ENCODE data around the gene CYSTM1.

Gene CYSTM1

GRCh38 chr5:140251527-140251973 is 76.6 kb downstream of the CYSTM1 start:
- Histone ChIP-seq H3K4me3 (ENCODE audit: control insufficient read depth in 1 of 7, extremely low read depth in 1 of 7, insufficient read depth in 4 of 7, low read depth in 2 of 7, low read length in 6 of 7) (no peak overlapping the region), H3K4me1 (ENCODE audit: control extremely low read depth in 1 of 4, control insufficient read depth in 4 of 4, insufficient read depth in 4 of 4, low read length in 3 of 4) (peaks cover 4 to 29% (median 14%) of the 10 kb centered on the region in 4 experiments), H3K27me3 (replicated peaks in 2 of 5; ENCODE audit: control insufficient read depth in 4 of 5, insufficient read depth in 5 of 5, low read length in 4 of 5) (no peaks in the 10 kb centered on the region), H3K27ac (ENCODE audit: insufficient read depth in 1 of 2, low read depth in 1 of 2, low read length in 2 of 2, poor library complexity in 1 of 2, severe bottlenecking in 2 of 2) (no peak overlapping the region), H3K36me3 (ENCODE audit: control insufficient read depth in 4 of 4, insufficient read depth in 4 of 4, low read length in 3 of 4) (no peaks in the 10 kb centered on the region), H3K9me3 (ENCODE audit: control extremely low read depth in 1 of 5, control insufficient read depth in 4 of 5, insufficient read depth in 2 of 5, low read depth in 1 of 5, low read length in 4 of 5) (no peaks in the 10 kb centered on the region)
- 0% methylated on average over 2 of the region's 5 CpGs for WGBS (ENCODE audit: insufficient coverage)
- CTCF ChIA-PET: interaction anchor here (1.2 to 26.3 kb wide), 3 partner anchors 9 to 107 kb away, joined by 4 to 552 read pairs (median 13); partner anchors contain the start of gene HBEGF
- peak; percentile 77 to 91 (median 89) for DNase-seq
- POLR2A ChIA-PET: no interaction called here

GRCh38 chr5:140252470-140253126 is 77.6 kb downstream of the CYSTM1 start:
- Histone ChIP-seq H3K9me3 (ENCODE audit: control extremely low read depth in 1 of 5, control insufficient read depth in 4 of 5, insufficient read depth in 2 of 5, low read depth in 1 of 5, low read length in 4 of 5) (no peaks in the 10 kb centered on the region), H3K27me3 (replicated peaks in 2 of 5; ENCODE audit: control insufficient read depth in 4 of 5, insufficient read depth in 5 of 5, low read length in 4 of 5) (no peaks in the 10 kb centered on the region), H3K4me3 (ENCODE audit: control insufficient read depth in 1 of 7, extremely low read depth in 1 of 7, insufficient read depth in 4 of 7, low read depth in 2 of 7, low read length in 6 of 7) (no peak overlapping the region), H3K4me1 (ENCODE audit: control extremely low read depth in 1 of 4, control insufficient read depth in 4 of 4, insufficient read depth in 4 of 4, low read length in 3 of 4) (peaks cover 4 to 29% (median 15%) of the 10 kb centered on the region in 4 experiments), H3K36me3 (ENCODE audit: control insufficient read depth in 4 of 4, insufficient read depth in 4 of 4, low read length in 3 of 4) (no peaks in the 10 kb centered on the region), H3K27ac (ENCODE audit: insufficient read depth in 1 of 2, low read depth in 1 of 2, low read length in 2 of 2, poor library complexity in 1 of 2, severe bottlenecking in 2 of 2) (no peak overlapping the region)
- WGBS (ENCODE audit: insufficient coverage): 92% methylated on average over 8 of the region's 10 CpGs
- POLR2A ChIA-PET: no interaction called here
- DNase-seq: no peak
- CTCF ChIA-PET: interaction anchor here (0.7 to 26.3 kb wide), 7 partner anchors 9 to 120 kb away, joined by 3 to 552 read pairs (median 4); partner anchors contain the start of genes HBEGF and PFDN1

- Histone ChIP-seq H3K36me3 (ENCODE audit: control insufficient read depth in 4 of 4, insufficient read depth in 4 of 4, low read length in 3 of 4) (peaks cover 0 to 10% (median 1%) of the 10 kb centered on the region in 4 experiments), H3K4me3 (ENCODE audit: control insufficient read depth in 1 of 7, extremely low read depth in 1 of 7, insufficient read depth in 4 of 7, low read depth in 2 of 7, low read length in 6 of 7) (no peak overlapping the region), H3K27me3 (replicated peaks in 2 of 5; ENCODE audit: control insufficient read depth in 4 of 5, insufficient read depth in 5 of 5, low read length in 4 of 5) (no peaks in the 10 kb centered on the region), H3K4me1 (ENCODE audit: control extremely low read depth in 1 of 4, control insufficient read depth in 4 of 4, insufficient read depth in 4 of 4, low read length in 3 of 4) (peaks cover 4 to 29% (median 15%) of the 10 kb centered on the region in 4 experiments), H3K27ac (ENCODE audit: insufficient read depth in 1 of 2, low read depth in 1 of 2, low read length in 2 of 2, poor library complexity in 1 of 2, severe bottlenecking in 2 of 2) (no peak overlapping the region), H3K9me3 (ENCODE audit: control extremely low read depth in 1 of 5, control insufficient read depth in 4 of 5, insufficient read depth in 2 of 5, low read depth in 1 of 5, low read length in 4 of 5) (no peaks in the 10 kb centered on the region)
- DNase-seq: no peak
- ChIA-PET CTCF (interaction anchor here (1.2 to 26.3 kb wide), 3 partner anchors 10 to 95 kb away, joined by 3 to 552 read pairs (median 38); partner anchors contain the start of gene HBEGF), POLR2A (no interaction called here)
- 100% methylated on average over 4 of the region's 4 CpGs for WGBS (ENCODE audit: insufficient coverage)
These were observed 79.0 kb downstream of the CYSTM1 start for GRCh38 chr5:140253985-140254384.

GRCh38 chr5:140255460-140256157 is 80.6 kb downstream of the CYSTM1 start:
- POLR2A ChIA-PET: interaction anchor here (0.9 kb wide), 1 partner anchor 12 kb away, joined by 3 read pairs; no protein-coding TSS in a partner anchor
- H3K4me1 ChIP-seq (ENCODE audit: control extremely low read depth in 1 of 4, control insufficient read depth in 4 of 4, insufficient read depth in 4 of 4, low read length in 3 of 4): peaks cover 4 to 24% (median 15%) of the 10 kb centered on the region in 4 experiments

GRCh38 chr5:140256726-140257125 is 81.7 kb downstream of the CYSTM1 start:
- Histone ChIP-seq H3K4me1 (ENCODE audit: control extremely low read depth in 1 of 4, control insufficient read depth in 4 of 4, insufficient read depth in 4 of 4, low read length in 3 of 4) (peaks cover 3 to 13% (median 9%) of the 10 kb centered on the region in 4 experiments), H3K4me3 (ENCODE audit: control insufficient read depth in 1 of 7, extremely low read depth in 1 of 7, insufficient read depth in 4 of 7, low read depth in 2 of 7, low read length in 6 of 7) (no peak overlapping the region), H3K27me3 (replicated peaks in 2 of 5; ENCODE audit: control insufficient read depth in 4 of 5, insufficient read depth in 5 of 5, low read length in 4 of 5) (no peaks in the 10 kb centered on the region), H3K36me3 (ENCODE audit: control insufficient read depth in 4 of 4, insufficient read depth in 4 of 4, low read length in 3 of 4) (peaks cover 0 to 13% (median 4%) of the 10 kb centered on the region in 4 experiments), H3K27ac (ENCODE audit: insufficient read depth in 1 of 2, low read depth in 1 of 2, low read length in 2 of 2, poor library complexity in 1 of 2, severe bottlenecking in 2 of 2) (no peak overlapping the region), H3K9me3 (ENCODE audit: control extremely low read depth in 1 of 5, control insufficient read depth in 4 of 5, insufficient read depth in 2 of 5, low read depth in 1 of 5, low read length in 4 of 5) (no peaks in the 10 kb centered on the region)
- ChIA-PET CTCF (interaction anchor here (1.2 to 26.3 kb wide), 8 partner anchors 9 to 107 kb away, joined by 3 to 552 read pairs (median 6); partner anchors contain the start of genes HBEGF and PFDN1), POLR2A (interaction anchor here (0.9 kb wide), 1 partner anchor 11 kb away, joined by 3 read pairs; no protein-coding TSS in a partner anchor)
- 97% methylated on average over 3 of the region's 6 CpGs for WGBS (ENCODE audit: insufficient coverage)
- DNase-seq: no peak

More at GRCh38 chr5:140255460-140256157, 80.6 kb downstream of the CYSTM1 start:
- H3K27me3 ChIP-seq (replicated peaks in 2 of 5; ENCODE audit: control insufficient read depth in 4 of 5, insufficient read depth in 5 of 5, low read length in 4 of 5): no peaks in the 10 kb centered on the region
- 93% methylated on average over 4 of the region's 4 CpGs for WGBS (ENCODE audit: insufficient coverage)
- H3K36me3 ChIP-seq (ENCODE audit: control insufficient read depth in 4 of 4, insufficient read depth in 4 of 4, low read length in 3 of 4): peaks cover 0 to 13% (median 3%) of the 10 kb centered on the region in 4 experiments
- DNase-seq: no peak
- no peak overlapping the region for H3K27ac ChIP-seq (ENCODE audit: insufficient read depth in 1 of 2, low read depth in 1 of 2, low read length in 2 of 2, poor library complexity in 1 of 2, severe bottlenecking in 2 of 2)
- CTCF ChIA-PET: interaction anchor here (0.9 to 26.3 kb wide), 6 partner anchors 12 to 103 kb away, joined by 3 to 552 read pairs (median 4); partner anchors contain the start of genes HBEGF and PFDN1
- no peaks in the 10 kb centered on the region for H3K9me3 ChIP-seq (ENCODE audit: control extremely low read depth in 1 of 5, control insufficient read depth in 4 of 5, insufficient read depth in 2 of 5, low read depth in 1 of 5, low read length in 4 of 5)
- no peak overlapping the region for H3K4me3 ChIP-seq (ENCODE audit: control insufficient read depth in 1 of 7, extremely low read depth in 1 of 7, insufficient read depth in 4 of 7, low read depth in 2 of 7, low read length in 6 of 7)

- no peak overlapping the region for H3K27ac ChIP-seq (ENCODE audit: insufficient read depth in 1 of 2, low read depth in 1 of 2, low read length in 2 of 2, poor library complexity in 1 of 2, severe bottlenecking in 2 of 2)
- ChIA-PET POLR2A (no interaction called here), CTCF (interaction anchor here (1.0 to 26.3 kb wide), 6 partner anchors 10 to 91 kb away, joined by 3 to 552 read pairs (median 9); partner anchors contain the start of gene HBEGF)
- no peak overlapping the region for H3K4me3 ChIP-seq (ENCODE audit: control insufficient read depth in 1 of 7, extremely low read depth in 1 of 7, insufficient read depth in 4 of 7, low read depth in 2 of 7, low read length in 6 of 7)
- no peak for DNase-seq
- H3K9me3 ChIP-seq (ENCODE audit: control extremely low read depth in 1 of 5, control insufficient read depth in 4 of 5, insufficient read depth in 2 of 5, low read depth in 1 of 5, low read length in 4 of 5): no peaks in the 10 kb centered on the region
- 100% methylated on average over 2 of the region's 3 CpGs for WGBS (ENCODE audit: insufficient coverage)
- peaks cover 0 to 6% (median under 1%) of the 10 kb centered on the region in 4 experiments for H3K4me1 ChIP-seq (ENCODE audit: control extremely low read depth in 1 of 4, control insufficient read depth in 4 of 4, insufficient read depth in 4 of 4, low read length in 3 of 4)
- H3K27me3 ChIP-seq (replicated peaks in 2 of 5; ENCODE audit: control insufficient read depth in 4 of 5, insufficient read depth in 5 of 5, low read length in 4 of 5): no peaks in the 10 kb centered on the region
- H3K36me3 ChIP-seq (ENCODE audit: control insufficient read depth in 4 of 4, insufficient read depth in 4 of 4, low read length in 3 of 4): peaks cover 0 to 13% (median 4%) of the 10 kb centered on the region in 4 experiments
These were observed 83.0 kb downstream of the CYSTM1 start for GRCh38 chr5:140258016-140258415.

Data from common myeloid progenitor, CD34-positive (primary cell).